OCI-LY7 (cell line): ENCODE results near the gene CFAP61. TPM values are rescaled to one million over a fixed set of nuclear protein-coding genes. Genes with fewer than 3 reads are reported as not detected.

Experiments
- BruUV-seq: library from RNA; stranded (reverse); fragments of 400-500 nt; replicated peaks from 2 replicates; lab custom pipeline; 2021; lab: Mats Ljungman, UMichigan
- CTCF ChIA-PET: fragments of 300-600 bp; sonication (Branson Sonifier 250); formaldehyde crosslinking; loops from one replicate; lab custom pipeline; 2022; ENCODE audit warnings: antibody characterized with exemption; ENCODE audit not compliant: unreplicated experiment; lab: Charles Lee
- POLR2A ChIA-PET: fragments of 300-600 bp; sonication (Branson Sonifier 250); formaldehyde crosslinking; loops from one replicate; lab custom pipeline; 2022; ENCODE audit warnings: antibody characterized with exemption; lab: Charles Lee
- DNase-seq: peaks from one replicate; pipeline ENCODE4 v3.0.0-alpha.2; 2015; ENCODE audit warnings: low spot score
- H2AFZ ChIP-seq: fragments of 200-600 bp; sonication (generic), shearing (Covaris generic); 2 replicates; pipeline ENCODE4 v1.6.1; 2014; ENCODE audit warnings: mild to moderate bottlenecking, antibody characterized with exemption, low read length, moderate library complexity
- H3K27ac ChIP-seq: fragments of 200-600 bp; sonication (generic); 2 replicates; pipeline ENCODE4 v1.5.1; 2014; ENCODE audit warnings: mixed run types, low read depth, mild to moderate bottlenecking, moderate library complexity, low read length, inconsistent platforms; ENCODE audit not compliant: poor library complexity, severe bottlenecking
- H3K36me3 ChIP-seq: fragments of 200-600 bp; sonication (generic); 2 replicates; pipeline ENCODE4 v1.6.1; 2014; ENCODE audit warnings: mild to moderate bottlenecking, antibody characterized with exemption, low read length, moderate library complexity, mixed read lengths; ENCODE audit not compliant: insufficient read depth
- H3K4me1 ChIP-seq: fragments of 200-600 bp; sonication (generic); 2 replicates; pipeline ENCODE4 v1.5.1; 2014; ENCODE audit warnings: mild to moderate bottlenecking, low read length; ENCODE audit not compliant: insufficient read depth, poor library complexity, severe bottlenecking
- H3K4me2 ChIP-seq: fragments of 200-600 bp; sonication (generic); 2 replicates; pipeline ENCODE4 v1.6.1; 2014; ENCODE audit warnings: mild to moderate bottlenecking, low read length
- H3K4me3 ChIP-seq: fragments of 200-600 bp; sonication (generic); 2 replicates; pipeline ENCODE4 v1.5.1; 2014; ENCODE audit warnings: mild to moderate bottlenecking, low read depth, low read length; ENCODE audit not compliant: poor library complexity, severe bottlenecking
- H3K79me2 ChIP-seq: fragments of 200-600 bp; sonication (generic); 2 replicates; pipeline ENCODE4 v1.6.1; 2016; ENCODE audit warnings: low read depth, mild to moderate bottlenecking, low read length, moderate library complexity, mixed read lengths; ENCODE audit not compliant: insufficient read depth
- H3K9me2 ChIP-seq: fragments of 200-600 bp; sonication (generic); 2 replicates; pipeline ENCODE4 v1.6.1; 2016; ENCODE audit warnings: mild to moderate bottlenecking, low read length, mixed read lengths; ENCODE audit not compliant: insufficient read depth
- H3K9me3 ChIP-seq: fragments of 200-600 bp; sonication (generic); 2 replicates; pipeline ENCODE4 v1.6.1; 2014; ENCODE audit warnings: mild to moderate bottlenecking, mixed run types, low read length, mixed read lengths
- H4K20me1 ChIP-seq: fragments of 200-600 bp; sonication (generic); 2 replicates; pipeline ENCODE4 v1.6.1; 2014; ENCODE audit warnings: mild to moderate bottlenecking, antibody characterized with exemption, low read length, moderate library complexity, mixed read lengths; ENCODE audit not compliant: insufficient read depth
- CTCF ChIP-seq: fragments of 200-600 bp; sonication (generic); conservative IDR thresholded peaks from 2 replicates; pipeline ENCODE4 v1.5.1; 2014; ENCODE audit warnings: mild to moderate bottlenecking, antibody characterized with exemption, low read length, moderate library complexity, mixed read lengths
- EZH2phosphoT487 ChIP-seq: fragments of 200-600 bp; sonication (generic); IDR thresholded peaks from 2 replicates; pipeline ENCODE4 v1.6.1; 2018; ENCODE audit warnings: low read depth, borderline replicate concordance, mild to moderate bottlenecking, mixed run types, antibody characterized with exemption, low read length, moderate library complexity, mixed read lengths
- intact Hi-C: fragments of 100-400 bp; cut with micrococcal nuclease; formaldehyde crosslinking; loops from one replicate; pipeline ENCODE4 v1.10.0; 2022; ENCODE audit not compliant: unreplicated experiment
- total RNA-seq, 2 experiments: library from RNA; depleted of rRNA in 1 of 2; stranded (reverse); fragments of >200 nt in 1 of 2; shearing (Covaris generic) in 1 of 2; gene quantifications; 2 replicates each; pipeline ENCODE4 v1.2.3, GENCODE V29; 2014 to 2022

Gene CFAP61
- total RNA-seq, 2 experiments from 2014 or later: 0.06 TPM; not detected in 1

DNA sequence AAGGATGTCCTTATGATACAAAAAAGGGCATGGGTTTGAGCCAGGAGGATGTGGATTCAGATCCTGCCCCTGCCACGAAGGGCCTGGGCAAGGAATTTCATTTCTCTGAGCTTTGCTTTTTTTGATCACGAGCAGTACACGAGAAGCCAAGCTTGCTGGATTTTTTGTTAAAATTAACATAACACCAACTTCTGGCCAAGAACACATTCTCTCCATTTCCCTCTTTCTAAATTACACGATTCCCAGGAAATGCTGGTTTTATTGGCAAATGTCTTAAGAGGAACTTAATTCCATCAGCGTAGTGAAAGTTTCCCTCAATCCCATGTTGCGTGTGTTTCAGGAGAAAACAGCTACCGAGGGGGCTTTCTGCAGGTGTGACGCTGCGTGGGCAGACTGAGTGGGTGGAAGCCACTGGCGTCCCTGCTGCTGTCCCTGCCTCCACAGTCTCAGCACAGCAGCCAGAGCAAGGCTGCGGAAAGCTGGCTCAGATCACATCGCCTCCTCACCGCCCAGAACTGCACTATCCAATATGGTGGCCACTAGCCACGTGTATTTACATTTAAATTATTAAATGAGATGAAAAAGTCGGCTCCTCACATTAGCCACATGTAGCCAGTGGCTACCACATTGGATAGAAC lies 194.8 kb downstream of the CFAP61 start:
- intact Hi-C loops: loop anchor here (10.0 kb wide), 1 partner anchor 58 kb away; no protein-coding TSS in a partner anchor
- no peaks in the 10 kb centered on the region for H4K20me1 ChIP-seq
- ChIA-PET CTCF (no interaction called here), POLR2A (interaction anchor here (1.8 kb wide), 1 partner anchor 11 kb away, joined by 6 read pairs; no protein-coding TSS in a partner anchor)
- H3K36me3 ChIP-seq: no peaks in the 10 kb centered on the region
- H3K4me3 ChIP-seq: no peak overlapping the region
- no peaks in the 10 kb centered on the region for H3K9me3 ChIP-seq
- H3K9me2 ChIP-seq: no peaks in the 10 kb centered on the region
- H3K27ac ChIP-seq: no peak overlapping the region
- no peak overlapping the region for H2AFZ ChIP-seq
- no peak overlapping the region for H3K4me2 ChIP-seq
- DNase-seq: no peak
- H3K4me1 ChIP-seq: no peaks in the 10 kb centered on the region
- TF ChIP-seq EZH2phosphoT487: no peak
- no peak for TF ChIP-seq CTCF
- no peaks in the 10 kb centered on the region for H3K79me2 ChIP-seq
- no TSS peak for BruUV-seq

GRCh38 chr20:20248620-20249200 lies 196.4 kb downstream of the CFAP61 start:
- POLR2A ChIA-PET: no interaction called here
- H3K4me1 ChIP-seq: no peaks in the 10 kb centered on the region
- H3K9me2 ChIP-seq: no peaks in the 10 kb centered on the region
- H2AFZ ChIP-seq: no peak overlapping the region
- H3K4me2 ChIP-seq: no peak overlapping the region
- TF ChIP-seq EZH2phosphoT487 (no peak), CTCF (no peak)
- intact Hi-C loops: loop anchor here (10.0 kb wide), 1 partner anchor 56 kb away; no protein-coding TSS in a partner anchor
- no peaks in the 10 kb centered on the region for H3K79me2 ChIP-seq
- no peak overlapping the region for H3K4me3 ChIP-seq
- no peak for DNase-seq
- no peaks in the 10 kb centered on the region for H4K20me1 ChIP-seq
- CTCF ChIA-PET: no interaction called here
- H3K9me3 ChIP-seq: no peaks in the 10 kb centered on the region
- no TSS peak for BruUV-seq
- no peak overlapping the region for H3K27ac ChIP-seq
- H3K36me3 ChIP-seq: no peaks in the 10 kb centered on the region

DNA sequence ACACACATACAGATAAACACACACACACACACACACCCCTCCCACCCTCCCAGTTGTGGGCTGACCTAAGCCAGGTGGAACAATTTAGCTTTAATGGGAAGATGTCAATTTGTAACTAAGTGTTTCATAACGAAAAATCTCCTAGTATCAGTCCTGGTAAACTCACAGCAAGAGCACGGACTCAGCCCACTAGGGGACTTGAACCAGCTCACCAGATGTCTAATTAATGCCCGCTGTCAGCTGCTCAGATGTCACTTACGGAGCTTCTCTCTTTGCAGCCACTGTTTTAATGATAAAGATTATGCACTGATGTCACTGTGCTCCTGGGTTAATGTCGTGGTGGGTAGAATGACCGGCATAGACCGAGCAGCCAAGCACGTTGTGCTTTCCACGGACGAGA lies 199.0 kb downstream of the CFAP61 start:
- Histone ChIP-seq H3K36me3 (no peaks in the 10 kb centered on the region), H3K79me2 (no peaks in the 10 kb centered on the region), H3K27ac (no peak overlapping the region), H3K4me2 (no peak overlapping the region), H2AFZ (no peak overlapping the region), H3K9me2 (no peaks in the 10 kb centered on the region), H3K9me3 (no peaks in the 10 kb centered on the region), H3K4me1 (no peaks in the 10 kb centered on the region), H4K20me1 (no peaks in the 10 kb centered on the region), H3K4me3 (no peak overlapping the region)
- CTCF ChIA-PET: no interaction called here
- TF ChIP-seq EZH2phosphoT487: no peak
- no peak for TF ChIP-seq CTCF
- intact Hi-C loops: no loop called here
- POLR2A ChIA-PET: interaction anchor here (1.4 kb wide), 1 partner anchor 9 kb away, joined by 4 read pairs; no protein-coding TSS in a partner anchor
- DNase-seq: no peak
- BruUV-seq: no TSS peak
